Measurements from ENCODE around the gene DCUN1D1.

The DCUN1D1 gene

DNA sequence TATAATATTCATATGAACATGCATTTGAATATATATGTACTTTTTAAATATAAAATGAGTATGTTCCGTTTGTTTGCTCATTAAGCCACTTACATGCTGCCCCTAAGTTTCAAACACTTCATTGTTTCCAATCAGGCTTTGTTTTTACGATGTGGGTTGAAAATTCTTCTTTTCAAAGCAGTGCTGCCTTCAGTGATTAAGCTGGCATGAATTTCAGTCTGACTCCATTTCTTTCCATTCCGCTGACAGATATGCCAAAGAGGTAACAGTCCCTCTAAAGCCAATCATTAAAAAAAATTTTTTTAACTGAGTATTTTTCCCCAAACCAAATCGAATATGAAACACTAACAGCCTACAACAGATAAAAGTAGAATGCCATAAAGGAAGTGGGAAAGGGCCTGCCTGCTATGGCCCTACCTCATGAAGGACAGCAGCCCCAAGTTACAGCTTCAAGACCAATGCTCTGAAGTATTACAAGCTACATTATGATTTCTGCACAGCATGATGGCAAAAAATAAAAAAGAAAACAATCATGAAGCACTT lies 40.0 kb downstream of the DCUN1D1 start:
- no peak for DNase-seq (ENCODE audit: extremely low spot score, insufficient read length, low read depth)
- no peak for FAIRE-seq

DNA sequence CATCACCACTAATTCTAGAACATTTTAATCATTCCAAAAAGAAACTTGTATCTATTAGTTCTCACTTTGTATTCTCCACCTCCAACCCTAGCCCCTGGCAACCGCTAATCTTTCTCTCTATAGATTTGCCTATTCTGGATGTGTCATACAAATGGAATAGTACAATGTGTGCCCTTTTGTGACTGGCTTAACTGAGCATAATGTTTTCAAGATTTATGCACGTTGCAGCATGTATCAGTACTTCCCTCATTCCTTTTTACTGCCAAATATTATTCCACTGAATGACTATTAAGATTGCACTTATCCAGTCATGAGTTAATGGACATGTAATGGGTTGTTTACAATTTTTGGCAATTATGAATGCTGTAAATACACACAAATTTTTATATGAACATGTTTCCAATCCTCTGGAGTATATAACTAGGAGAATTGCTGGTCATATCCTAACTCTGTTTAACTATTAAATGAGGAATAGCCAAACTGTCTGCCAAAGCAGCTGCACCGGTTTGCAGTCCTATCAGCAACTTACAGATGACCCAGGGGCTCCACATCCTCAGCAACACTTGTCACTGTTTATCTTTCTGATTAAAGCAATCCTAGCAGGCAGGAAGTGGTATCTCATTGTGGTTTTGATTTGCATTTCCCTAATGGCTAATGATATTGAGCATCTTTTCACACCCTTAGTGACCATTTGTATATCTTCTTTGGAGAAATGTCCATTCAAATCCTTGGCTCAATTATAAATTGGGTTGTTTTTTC lies 42.9 kb downstream of the DCUN1D1 start:
- FAIRE-seq = peak; percentile 74
- no peak for DNase-seq (ENCODE audit: extremely low spot score, insufficient read length, low read depth)

DNA sequence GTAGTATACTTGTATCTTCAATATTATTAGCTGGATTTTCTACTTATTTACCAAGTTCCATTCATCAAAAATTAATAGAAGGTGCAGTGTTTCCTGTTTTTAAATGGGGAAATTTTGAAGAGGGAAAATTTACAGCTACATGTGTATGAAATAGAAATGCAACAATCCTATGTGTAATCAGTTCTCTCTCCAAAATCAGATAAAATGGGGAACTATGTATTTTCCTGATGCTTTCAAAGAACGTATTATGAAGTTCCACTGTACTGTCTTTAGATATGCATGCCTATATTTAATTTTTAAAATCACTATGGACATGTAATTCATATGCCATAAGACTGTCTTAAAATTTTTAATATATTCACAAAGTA lies 43.4 kb downstream of the DCUN1D1 start:
- DNase-seq (ENCODE audit: extremely low spot score, insufficient read length, low read depth) (no peak), FAIRE-seq (no peak)

DNA sequence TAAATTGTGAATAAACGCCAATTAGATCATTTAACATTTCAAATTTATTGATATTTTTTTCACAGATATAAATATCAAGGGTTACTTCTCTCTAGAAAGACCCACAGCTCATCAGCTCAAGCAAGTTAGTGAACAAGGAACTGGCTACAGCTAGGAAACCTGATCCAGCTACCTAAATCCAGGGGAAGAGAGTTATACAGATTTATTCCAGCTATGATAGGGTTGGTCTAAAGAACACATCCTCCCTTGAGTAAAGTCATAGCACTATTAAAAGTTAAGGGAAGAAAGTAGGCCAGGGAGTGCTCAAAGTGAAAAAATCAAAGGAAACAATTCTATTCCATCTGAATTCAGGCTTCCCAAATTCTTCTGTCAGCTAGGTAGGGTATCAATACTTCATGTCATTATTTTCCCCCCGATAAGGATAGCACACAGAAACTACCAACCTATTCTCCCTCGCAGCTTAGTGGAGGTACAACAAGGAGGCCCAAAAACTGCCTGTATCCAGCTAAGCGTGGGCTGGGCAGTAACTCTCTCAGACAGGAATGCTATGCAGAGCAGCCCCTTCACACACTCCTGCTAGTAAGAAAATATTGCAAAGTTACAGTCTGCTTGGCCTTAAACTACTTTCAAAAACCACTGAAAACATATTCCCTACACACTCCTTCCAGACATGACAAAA lies 44.0 kb downstream of the DCUN1D1 start:
- FAIRE-seq = no peak
- DNase-seq (ENCODE audit: extremely low spot score, insufficient read length, low read depth) = no peak

DNA sequence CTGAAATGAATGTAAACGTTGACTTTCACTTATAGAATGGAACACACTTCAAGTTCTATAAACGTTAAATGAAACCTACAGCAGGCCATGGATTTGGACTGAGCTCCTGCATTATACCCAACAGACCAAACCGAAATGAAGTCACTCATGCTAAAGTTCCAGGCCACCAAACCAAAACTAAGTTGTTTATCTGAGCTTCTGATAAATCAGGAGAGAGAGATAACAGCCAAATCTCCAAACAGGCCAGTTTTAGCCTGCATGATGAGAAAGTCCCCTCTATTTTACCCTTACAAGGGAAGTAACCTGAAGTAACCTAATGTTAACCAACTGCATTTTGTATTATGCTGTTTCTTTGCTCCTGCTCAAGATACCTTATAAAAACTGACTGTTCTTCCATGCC lies 44.5 kb downstream of the DCUN1D1 start:
- DNase-seq (ENCODE audit: extremely low spot score, insufficient read length, low read depth) (no peak), FAIRE-seq (no peak)

DNA sequence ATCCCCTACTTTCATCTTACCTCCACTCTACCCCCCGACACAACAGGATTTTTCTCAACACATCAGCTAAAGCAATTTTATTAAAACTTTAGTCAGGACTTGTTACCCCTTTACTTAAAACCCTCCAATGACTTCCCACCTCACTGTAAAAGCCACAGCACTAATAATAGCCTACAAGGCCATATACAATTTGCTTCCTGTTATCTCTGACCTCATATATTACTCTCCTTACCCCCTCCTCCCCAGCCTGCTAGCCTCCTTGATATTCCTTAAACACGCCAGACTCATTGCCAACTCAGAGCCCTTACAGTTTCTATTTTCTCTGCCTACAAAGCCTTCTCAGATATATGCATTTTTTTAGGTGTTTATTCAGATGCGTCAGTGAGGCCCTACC lies 54.4 kb downstream of the DCUN1D1 start:
- no peak for FAIRE-seq

DNA sequence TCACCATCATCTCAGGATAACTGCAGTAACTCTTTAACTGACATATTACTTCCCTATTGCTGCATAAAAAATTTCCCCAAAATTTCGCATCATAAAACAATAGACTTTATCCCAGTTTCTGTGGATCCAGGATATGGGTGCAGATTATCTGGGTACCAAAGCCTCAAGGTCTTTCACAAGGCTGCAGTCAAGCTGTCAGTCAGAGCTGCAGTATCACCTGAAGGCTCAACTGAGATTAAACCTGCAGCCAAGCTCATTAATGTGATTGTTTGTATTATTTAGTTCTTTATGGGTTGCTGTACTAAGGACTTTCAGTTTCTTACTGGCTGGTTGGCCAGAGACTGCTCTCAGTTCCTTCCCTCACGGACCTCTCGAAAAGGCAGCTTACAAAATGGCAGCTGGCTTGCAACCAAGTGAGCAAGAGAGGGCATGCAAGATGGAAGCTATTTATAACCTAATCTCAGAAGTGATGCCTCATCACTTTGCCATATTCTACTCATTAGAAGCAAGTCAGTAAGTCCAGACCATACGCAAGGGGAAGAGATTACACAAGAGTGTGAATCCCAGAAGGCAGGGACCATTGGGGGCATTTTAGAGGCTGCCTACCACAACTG lies 54.9 kb downstream of the DCUN1D1 start:
- peak; percentile 86 for FAIRE-seq

More for the DNA sequence above, 54.4 kb downstream of the DCUN1D1 start:
- no peak for DNase-seq (ENCODE audit: extremely low spot score, insufficient read length, low read depth)

DNA sequence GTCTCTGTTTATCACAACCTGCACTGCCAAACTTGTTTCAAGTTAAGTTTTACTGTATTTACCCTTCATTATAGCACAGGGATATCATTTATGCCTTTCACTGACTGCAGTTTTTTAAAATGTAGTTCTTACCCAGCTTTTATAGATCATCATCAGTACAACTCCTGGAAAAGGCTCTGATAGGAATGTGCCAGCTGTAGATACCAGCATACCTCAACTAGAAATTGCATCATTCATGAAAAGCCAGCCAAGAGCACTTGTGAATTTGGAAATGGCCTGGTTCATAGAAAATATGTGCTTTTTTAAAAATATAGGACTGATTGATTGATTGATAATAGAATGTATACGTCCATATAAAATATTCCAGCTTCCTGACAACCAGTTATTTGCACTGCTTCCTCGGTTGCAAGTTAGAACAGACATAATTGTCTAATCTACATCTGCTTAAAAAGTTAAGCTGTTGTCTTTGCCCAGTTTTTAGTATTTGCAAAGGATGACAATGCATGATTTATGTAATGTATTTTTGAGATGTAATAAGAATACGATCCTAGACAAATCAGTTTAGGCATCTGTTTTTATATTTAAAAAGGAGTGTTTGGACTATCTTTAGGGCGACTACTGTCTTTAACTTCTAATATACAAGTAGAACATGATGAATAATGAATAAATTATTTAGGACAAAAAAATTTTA lies 58.5 kb downstream of the DCUN1D1 start:
- DNase-seq (ENCODE audit: extremely low spot score, insufficient read length, low read depth) (no peak), FAIRE-seq (no peak)

More for the DNA sequence above, 54.9 kb downstream of the DCUN1D1 start:
- no peak for DNase-seq (ENCODE audit: extremely low spot score, insufficient read length, low read depth)

DNA sequence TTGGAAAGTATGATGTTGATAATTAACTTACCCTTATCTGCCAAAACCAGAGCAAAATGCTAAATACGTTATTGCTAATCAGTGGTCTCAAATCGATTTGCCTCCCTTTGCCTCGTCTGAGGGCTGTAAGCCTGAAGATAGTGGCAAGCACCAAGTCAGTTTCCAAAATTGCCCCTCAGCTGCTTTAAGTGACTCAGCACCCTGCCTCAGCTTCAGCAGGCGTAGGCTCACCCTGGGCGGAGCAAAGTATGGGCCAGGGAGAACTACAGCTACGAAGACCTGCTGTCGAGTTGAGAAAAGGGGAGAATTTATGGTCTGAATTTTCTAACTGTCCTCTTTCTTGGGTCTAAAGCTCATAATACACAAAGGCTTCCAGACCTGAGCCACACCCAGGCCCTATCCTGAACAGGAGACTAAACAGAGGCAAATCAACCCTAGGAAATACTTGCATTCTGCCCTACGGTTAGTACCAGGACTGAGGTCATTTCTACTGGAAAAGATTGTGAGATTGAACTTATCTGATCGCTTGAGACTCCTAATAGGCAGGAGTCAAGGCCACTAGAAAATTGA lies 59.7 kb downstream of the DCUN1D1 start:
- no peak for DNase-seq (ENCODE audit: extremely low spot score, insufficient read length, low read depth)
- no peak for FAIRE-seq

DNA sequence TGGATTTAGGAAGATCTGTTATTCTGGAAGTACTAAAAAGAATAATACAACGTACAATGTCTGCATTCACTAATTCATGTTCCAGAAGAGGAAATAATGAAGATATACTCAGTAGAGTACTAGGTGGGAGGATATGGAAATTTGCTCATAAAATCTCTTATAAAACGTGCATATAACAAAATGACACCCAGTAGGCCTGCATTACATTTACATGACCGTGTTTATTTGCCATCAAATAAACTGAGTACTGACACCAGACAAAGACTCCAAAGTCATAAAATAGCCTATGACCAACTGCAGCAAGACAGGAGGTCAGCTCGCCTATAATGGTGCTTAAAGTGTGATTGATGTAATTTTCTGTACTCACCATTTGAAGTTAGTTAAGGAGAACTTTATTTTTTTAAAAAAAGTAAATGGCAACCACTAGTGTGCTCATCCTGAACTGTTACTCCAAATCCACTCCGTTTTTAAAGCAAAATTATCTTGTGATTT lies 60.4 kb downstream of the DCUN1D1 start:
- no peak for FAIRE-seq
- DNase-seq (ENCODE audit: extremely low spot score, insufficient read length, low read depth) = no peak

DNA sequence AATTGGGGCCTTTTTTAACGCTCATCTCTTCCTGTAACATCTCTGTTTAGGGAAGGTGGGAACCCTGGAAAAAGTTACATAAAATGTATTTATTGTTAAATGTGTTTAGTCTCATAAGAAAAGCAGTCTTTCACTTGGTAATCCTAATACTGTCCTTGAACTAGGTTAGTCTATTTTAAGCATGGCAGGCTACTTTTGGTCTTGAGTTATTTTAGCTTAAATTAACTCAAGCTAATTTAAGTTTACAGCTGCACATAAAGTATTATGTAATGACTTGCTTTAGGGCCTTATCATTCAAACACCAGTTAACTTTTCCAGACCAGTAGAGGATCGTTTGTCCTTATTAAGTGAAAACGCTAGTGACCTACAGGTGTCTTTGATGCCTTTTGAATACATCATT lies 63.2 kb downstream of the DCUN1D1 start:
- no peak for DNase-seq (ENCODE audit: extremely low spot score, insufficient read length, low read depth)
- FAIRE-seq = no peak

DNA sequence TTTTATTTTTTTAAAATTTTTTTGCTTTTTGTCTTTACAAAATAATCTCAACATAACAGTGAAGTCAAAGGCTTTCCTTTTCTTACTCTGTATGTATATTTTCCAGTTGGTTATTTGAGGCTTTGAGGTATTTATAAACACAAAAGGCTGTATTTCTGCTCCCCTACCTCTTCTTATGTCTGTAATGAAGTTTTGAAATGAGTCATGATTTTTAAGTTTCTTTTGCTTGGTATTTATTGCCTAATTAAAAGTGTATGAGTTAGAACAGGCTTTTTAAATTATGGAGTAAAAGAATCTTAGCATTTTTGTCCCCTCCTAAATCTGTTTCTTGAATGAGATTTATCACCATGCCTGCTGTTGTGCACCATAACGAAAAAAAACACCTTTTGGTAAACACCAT lies 66.0 kb downstream of the DCUN1D1 start:
- no peak for DNase-seq (ENCODE audit: extremely low spot score, insufficient read length, low read depth)
- FAIRE-seq = peak; percentile 29

DNA sequence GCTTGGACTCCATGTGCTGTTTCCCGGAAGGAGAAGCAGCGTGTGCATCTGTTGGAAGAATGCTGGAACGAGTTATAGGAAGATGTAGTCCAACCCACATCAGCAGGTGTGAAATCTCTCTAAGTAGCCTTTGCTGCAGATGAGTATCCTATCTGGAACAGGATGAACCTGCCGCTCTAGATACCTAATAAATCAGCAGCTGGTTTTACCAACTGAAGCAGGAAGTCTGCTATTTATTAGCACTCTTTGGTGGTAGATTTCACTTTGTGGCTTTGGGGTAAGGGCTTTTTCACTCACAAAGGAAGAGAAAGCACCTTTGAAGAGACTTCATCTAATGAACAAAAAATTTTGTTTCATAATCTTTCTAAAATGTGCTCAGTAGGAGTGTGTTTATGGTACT lies 66.4 kb downstream of the DCUN1D1 start:
- FAIRE-seq (peak; percentile 70), DNase-seq (ENCODE audit: extremely low spot score, insufficient read length, low read depth) (peak; percentile 18)

DNA sequence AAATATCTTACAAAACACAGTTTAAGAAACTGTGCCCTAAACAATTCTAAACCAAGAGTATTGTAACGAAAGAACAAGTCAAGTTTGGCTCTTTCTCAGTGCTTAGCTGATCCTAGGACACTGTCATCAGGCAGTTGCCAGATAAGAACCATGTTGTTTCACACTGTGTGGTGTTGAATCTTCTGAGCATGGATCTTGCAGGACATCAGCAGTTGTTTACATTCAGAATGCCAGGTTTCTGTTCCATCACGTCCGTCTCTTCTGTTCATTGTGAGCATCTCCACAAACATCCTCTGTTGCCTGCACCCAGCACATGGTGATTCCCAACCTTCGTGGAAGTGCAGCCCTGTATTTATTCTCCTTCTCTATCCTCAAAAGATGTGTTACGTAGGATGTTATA lies 67.9 kb downstream of the DCUN1D1 start:
- FAIRE-seq (no peak), DNase-seq (ENCODE audit: extremely low spot score, insufficient read length, low read depth) (no peak)

DNA sequence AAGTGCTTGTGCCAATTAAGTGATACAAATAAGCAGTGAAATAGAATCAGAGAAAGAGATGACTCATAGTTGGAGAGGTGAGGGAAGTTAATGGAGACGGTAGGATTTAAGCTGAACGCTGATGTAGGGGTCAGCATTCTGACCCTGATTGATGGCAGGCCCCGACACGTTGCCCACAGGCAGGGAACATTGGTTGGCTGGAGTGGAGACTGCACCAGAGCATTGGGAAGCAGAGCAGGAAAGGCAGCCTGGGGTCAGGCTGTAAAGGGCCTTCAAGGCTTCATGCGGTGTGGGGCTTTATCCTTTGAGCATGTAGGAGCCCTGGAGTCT lies 68.6 kb downstream of the DCUN1D1 start:
- no peak for DNase-seq (ENCODE audit: extremely low spot score, insufficient read length, low read depth)
- FAIRE-seq = no peak

DNA sequence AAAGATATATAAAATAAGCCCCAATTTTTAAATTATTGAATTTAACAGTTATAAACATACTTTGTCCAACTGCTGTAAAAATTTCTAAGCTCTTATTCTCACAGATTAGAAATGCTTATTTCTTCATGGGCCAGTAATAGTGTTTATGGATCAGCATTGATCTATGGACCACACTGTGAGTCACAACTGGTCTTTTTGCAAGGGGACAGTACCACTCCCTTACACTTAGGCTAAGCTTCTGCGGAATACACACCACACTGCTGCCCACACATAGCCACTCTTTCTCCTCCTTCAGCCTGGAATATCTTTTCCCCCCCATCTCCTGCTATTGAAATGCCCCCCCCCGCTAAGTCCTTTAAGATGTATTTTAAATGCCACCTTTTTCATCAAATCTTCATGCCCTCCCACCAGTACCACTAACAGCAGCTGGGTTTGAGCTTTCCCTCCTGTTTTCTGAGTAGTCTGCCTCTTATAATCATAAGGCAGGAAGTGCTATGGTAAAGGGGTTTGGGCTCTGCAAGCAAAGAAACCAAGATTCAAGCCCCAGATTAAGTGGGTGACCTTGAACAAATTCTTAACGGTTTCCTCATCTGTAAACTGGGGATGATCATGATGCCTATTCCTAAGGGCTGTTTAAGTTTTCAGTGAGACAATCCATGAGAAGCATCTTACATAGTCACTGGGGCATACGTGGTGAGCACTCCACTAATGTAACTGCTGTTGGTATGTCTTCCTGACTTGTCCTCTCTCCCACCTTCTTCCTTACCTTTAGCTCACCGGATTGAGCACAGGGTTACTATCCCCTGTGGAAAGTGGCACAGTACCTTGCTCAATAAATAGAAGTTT lies 69.2 kb downstream of the DCUN1D1 start:
- FAIRE-seq = no peak
- DNase-seq (ENCODE audit: extremely low spot score, insufficient read length, low read depth) = no peak

DNA sequence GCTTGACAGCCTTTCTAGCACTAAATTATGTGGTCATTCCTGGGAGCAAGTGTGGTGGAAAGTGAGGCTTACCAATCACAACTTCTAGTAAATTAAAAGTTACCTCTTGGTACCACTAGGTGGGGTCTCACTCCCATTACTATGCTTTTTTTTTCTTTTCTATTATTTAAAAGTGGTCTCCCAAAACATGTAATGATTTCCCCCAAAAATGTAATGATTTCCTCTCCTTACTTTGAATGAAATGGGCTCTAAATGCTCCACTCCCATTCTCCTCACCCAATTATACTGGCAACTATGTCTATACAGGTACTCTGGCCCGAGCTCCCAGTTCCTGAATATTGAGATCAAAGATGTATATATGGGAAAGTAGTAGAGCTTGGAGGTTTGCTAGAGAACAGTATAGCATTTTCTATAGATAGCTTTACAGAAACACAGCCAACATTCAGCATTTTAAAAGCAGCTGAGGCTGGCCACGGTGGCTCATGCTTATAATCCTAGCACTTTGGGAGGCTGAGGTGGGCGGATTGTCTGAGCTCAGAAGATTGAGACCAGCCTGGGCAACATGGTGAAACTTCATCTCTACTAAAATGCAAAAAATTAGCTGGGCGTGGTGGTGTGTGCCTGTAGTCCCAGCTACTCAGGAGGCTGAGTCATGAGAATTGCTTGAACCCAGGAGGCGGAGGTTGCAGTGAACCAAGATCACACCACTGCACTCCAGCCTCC lies 70.9 kb downstream of the DCUN1D1 start:
- DNase-seq (ENCODE audit: extremely low spot score, insufficient read length, low read depth) = no peak
- peak; percentile 26 for FAIRE-seq

DNA sequence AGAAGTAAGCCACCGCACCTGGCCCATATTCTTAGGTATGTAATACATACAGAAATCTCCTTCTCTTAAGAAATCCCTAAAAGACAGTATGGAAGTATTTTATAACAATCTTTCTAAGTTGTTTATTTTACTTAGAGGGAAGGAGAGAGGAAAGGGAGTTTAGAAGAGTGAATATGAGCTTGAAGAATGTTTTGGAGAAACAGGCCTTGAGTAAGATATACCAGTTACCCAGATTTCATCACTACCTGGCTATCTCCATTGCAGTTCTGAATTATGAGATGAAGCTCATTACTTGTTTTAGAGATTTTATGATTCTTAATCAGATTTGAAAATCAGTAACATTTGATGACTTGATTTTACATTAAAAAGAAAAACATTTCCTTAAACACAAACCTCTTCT lies 71.9 kb downstream of the DCUN1D1 start:
- FAIRE-seq (no peak), DNase-seq (ENCODE audit: extremely low spot score, insufficient read length, low read depth) (no peak)

DNA sequence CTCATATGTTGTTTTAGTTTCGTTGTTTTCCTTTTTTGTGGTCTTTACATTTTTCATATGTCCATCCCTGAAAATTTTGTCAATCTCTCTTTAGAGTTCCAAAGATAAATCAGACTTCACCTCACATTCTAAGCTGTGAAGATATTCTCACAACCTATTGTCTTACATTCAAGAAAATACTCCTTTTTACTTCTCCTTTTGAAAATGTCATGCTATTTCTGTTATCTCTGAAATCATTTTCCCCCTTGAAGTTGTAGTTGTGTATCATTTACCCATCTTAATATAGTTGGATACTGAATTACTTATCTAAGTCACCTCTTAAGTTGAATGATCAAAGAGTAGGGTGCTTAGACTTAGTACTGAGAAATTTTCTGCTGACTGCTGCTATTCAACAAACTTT lies 74.3 kb downstream of the DCUN1D1 start:
- no peak for FAIRE-seq
- DNase-seq (ENCODE audit: extremely low spot score, insufficient read length, low read depth) = no peak

Data from GM18507 (cell line).